ENCODE results near the gene PRUNE2.

The PRUNE2 gene

GRCh38 chr9:76644647-76645250 is 261.2 kb downstream of the PRUNE2 start:
- no peak for TF ChIP-seq CTCF (IDR thresholded peaks at IDR 0.05; ENCODE audit: low read depth, low read length)
- no peak overlapping the region for H3K4me3 ChIP-seq (replicated peaks in 1 of 2; ENCODE audit: low read depth in 2 of 2, low read length in 2 of 2)
- DNase-seq (ENCODE audit: low read depth in 2 of 2) = no peak

GRCh38 chr9:76644171-76644570 is 261.7 kb downstream of the PRUNE2 start:
- TF ChIP-seq CTCF (IDR thresholded peaks at IDR 0.05; ENCODE audit: low read depth, low read length) = no peak
- DNase-seq (ENCODE audit: low read depth in 2 of 2) = no peak
- H3K4me3 ChIP-seq (replicated peaks in 1 of 2; ENCODE audit: low read depth in 2 of 2, low read length in 2 of 2) = no peak overlapping the region

GRCh38 chr9:76643399-76644117 is 262.4 kb downstream of the PRUNE2 start:
- no peak overlapping the region for H3K4me3 ChIP-seq (replicated peaks in 1 of 2; ENCODE audit: low read depth in 2 of 2, low read length in 2 of 2)
- no peak for TF ChIP-seq CTCF (IDR thresholded peaks at IDR 0.05; ENCODE audit: low read depth, low read length)

GRCh38 chr9:76642701-76643209 is 263.2 kb downstream of the PRUNE2 start:
- no peak for TF ChIP-seq CTCF (IDR thresholded peaks at IDR 0.05; ENCODE audit: low read depth, low read length)
- no peak for DNase-seq (ENCODE audit: low read depth in 2 of 2)
- no peak overlapping the region for H3K4me3 ChIP-seq (replicated peaks in 1 of 2; ENCODE audit: low read depth in 2 of 2, low read length in 2 of 2)

More at GRCh38 chr9:76643399-76644117, 262.4 kb downstream of the PRUNE2 start:
- DNase-seq (ENCODE audit: low read depth in 2 of 2) = no peak

- no peak for DNase-seq (ENCODE audit: low read depth in 2 of 2)
- TF ChIP-seq CTCF (IDR thresholded peaks at IDR 0.05; ENCODE audit: low read depth, low read length) = no peak
- H3K4me3 ChIP-seq (replicated peaks in 1 of 2; ENCODE audit: low read depth in 2 of 2, low read length in 2 of 2) = no peak overlapping the region
Measured at GRCh38 chr9:76642074-76642473, 263.8 kb downstream of the PRUNE2 start.

GRCh38 chr9:76638001-76638400 is 267.9 kb downstream of the PRUNE2 start:
- peak in 1 of 2 donors; percentile 40 for DNase-seq (ENCODE audit: low read depth in 2 of 2)
- H3K4me3 ChIP-seq (replicated peaks in 1 of 2; ENCODE audit: low read depth in 2 of 2, low read length in 2 of 2) = no peak overlapping the region
- no peak for TF ChIP-seq CTCF (IDR thresholded peaks at IDR 0.05; ENCODE audit: low read depth, low read length)

Data from cardiac fibroblast (primary cell).